ENCODE data around the gene PSMD6. TPM values are rescaled to one million over a fixed set of nuclear protein-coding genes. Genes with fewer than 3 reads are reported as not detected.

PSMD6 gene
- total RNA-seq, 1 donor from 2014 or later = 78.3 TPM

DNA sequence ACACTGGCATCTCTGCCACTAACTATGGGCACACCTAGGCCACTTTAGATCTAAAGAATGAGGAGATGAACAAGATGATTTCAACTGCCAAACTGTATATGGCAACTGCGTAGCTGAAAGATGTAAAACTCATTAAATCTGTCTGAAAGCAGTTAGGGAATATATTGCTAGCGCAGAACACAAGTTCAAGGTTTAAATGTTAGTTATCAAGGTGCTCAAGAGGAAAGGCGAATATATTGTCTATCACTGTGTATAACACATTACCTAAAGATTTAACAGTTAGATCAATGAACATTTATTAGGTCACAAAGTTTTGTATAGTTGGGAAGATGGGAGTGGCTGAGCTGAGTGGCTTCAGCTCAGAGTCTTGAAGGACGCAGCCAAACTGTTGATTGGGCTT is 33.9 kb upstream of the PSMD6 start:
- TF ChIP-seq, protein P1, sequence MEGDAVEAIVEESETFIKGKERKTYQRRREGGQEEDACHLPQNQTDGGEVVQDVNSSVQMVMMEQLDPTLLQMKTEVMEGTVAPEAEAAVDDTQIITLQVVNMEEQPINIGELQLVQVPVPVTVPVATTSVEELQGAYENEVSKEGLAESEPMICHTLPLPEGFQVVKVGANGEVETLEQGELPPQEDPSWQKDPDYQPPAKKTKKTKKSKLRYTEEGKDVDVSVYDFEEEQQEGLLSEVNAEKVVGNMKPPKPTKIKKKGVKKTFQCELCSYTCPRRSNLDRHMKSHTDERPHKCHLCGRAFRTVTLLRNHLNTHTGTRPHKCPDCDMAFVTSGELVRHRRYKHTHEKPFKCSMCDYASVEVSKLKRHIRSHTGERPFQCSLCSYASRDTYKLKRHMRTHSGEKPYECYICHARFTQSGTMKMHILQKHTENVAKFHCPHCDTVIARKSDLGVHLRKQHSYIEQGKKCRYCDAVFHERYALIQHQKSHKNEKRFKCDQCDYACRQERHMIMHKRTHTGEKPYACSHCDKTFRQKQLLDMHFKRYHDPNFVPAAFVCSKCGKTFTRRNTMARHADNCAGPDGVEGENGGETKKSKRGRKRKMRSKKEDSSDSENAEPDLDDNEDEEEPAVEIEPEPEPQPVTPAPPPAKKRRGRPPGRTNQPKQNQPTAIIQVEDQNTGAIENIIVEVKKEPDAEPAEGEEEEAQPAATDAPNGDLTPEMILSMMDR (IDR thresholded peaks at IDR 0.05; ENCODE audit: borderline replicate concordance) = no peak
- H3K4me1 ChIP-seq = peaks cover 16% of the 10 kb centered on the region
- H3K27me3 ChIP-seq (ENCODE audit: low read depth) = no peaks in the 10 kb centered on the region
- intact Hi-C loops (cut with micrococcal nuclease) = no loop called here
- H3K9me3 ChIP-seq (replicated peaks) = no peaks in the 10 kb centered on the region
- H3K36me3 ChIP-seq = no peaks in the 10 kb centered on the region
- H3K27ac ChIP-seq (replicated peaks) = no peak overlapping the region
- no peak for DNase-seq
- no peak overlapping the region for H3K4me3 ChIP-seq

DNA sequence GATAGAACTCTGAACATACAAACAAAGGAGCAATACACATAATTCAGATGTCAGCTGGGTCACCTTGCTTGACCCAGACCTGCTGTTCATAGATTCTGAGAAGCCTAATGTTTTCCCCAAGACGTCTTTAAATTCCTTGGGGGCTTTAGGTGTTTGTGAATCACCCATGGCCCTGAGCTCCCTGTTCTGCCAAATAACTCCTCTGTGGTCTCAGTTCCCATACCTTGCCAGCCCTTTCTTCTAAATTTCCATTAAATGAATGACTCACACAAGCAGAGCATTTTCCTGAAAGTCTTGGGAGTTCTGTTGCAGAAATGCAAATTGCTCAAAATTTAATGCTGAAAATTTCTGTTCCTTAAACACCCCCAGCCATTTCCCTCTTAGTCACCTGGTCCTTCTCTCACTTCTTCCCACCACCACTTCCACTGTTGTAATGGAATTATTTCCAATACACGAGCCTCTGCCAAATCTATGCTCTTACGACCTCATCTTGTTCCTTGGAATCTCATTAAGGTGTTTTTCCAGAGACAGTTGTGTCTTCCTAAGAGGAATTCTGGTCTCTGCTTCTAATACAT is 33.4 kb upstream of the PSMD6 start:
- Histone ChIP-seq H3K9me3 (replicated peaks) (no peaks in the 10 kb centered on the region), H3K4me1 (peaks cover 16% of the 10 kb centered on the region), H3K36me3 (no peaks in the 10 kb centered on the region), H3K27ac (replicated peaks) (no peak overlapping the region), H3K4me3 (no peak overlapping the region), H3K27me3 (ENCODE audit: low read depth) (no peaks in the 10 kb centered on the region)
- intact Hi-C loops (cut with micrococcal nuclease) = no loop called here
- DNase-seq = no peak
- TF ChIP-seq, protein P1 (IDR thresholded peaks at IDR 0.05; ENCODE audit: borderline replicate concordance) = no peak

DNA sequence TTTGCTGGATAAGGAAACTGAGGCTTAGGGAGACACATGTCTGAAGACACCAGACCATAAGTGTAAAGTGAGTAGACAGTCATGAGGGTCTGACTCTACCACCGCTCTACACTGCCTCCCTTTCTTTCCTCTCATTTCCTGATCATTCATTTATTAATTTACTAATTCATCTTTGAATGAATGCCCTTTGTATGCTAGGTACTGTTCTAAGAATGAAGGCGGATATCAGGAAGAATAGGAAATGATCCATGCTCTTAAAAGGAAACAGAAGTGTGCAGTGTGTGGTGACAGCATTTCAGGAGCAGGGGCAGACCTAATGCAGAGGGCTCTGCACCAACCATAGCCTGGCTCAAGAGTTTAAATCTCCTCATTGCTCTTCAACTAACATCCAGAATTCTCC is 31.8 kb upstream of the PSMD6 start:
- Histone ChIP-seq H3K27ac (replicated peaks) (no peak overlapping the region), H3K4me3 (no peak overlapping the region), H3K4me1 (peaks cover 16% of the 10 kb centered on the region), H3K9me3 (replicated peaks) (no peaks in the 10 kb centered on the region), H3K36me3 (no peaks in the 10 kb centered on the region), H3K27me3 (ENCODE audit: low read depth) (no peaks in the 10 kb centered on the region)
- intact Hi-C loops (cut with micrococcal nuclease) = no loop called here
- DNase-seq = no peak
- TF ChIP-seq, protein P1 (IDR thresholded peaks at IDR 0.05; ENCODE audit: borderline replicate concordance) = no peak

DNA sequence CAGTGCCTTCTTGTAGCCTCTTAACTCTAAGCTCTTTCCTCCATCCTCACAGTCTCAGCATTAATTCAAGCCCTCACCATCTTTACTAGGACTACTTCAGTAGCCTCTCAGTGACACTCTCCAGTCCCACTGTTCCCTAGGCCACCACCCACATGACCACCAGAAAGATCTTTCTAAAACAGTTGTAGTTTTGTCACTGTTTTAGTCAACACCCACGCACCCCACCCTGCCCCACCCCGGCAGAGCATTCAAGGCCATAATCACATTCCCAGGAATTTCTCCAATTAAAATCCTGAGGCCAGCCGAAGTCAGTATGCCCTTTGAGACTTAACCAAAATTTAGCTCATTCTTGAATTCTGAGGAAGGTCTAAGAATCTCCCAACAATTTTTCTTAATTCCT is 31.2 kb upstream of the PSMD6 start:
- no peaks in the 10 kb centered on the region for H3K9me3 ChIP-seq (replicated peaks)
- TF ChIP-seq, protein P1 (IDR thresholded peaks at IDR 0.05; ENCODE audit: borderline replicate concordance) = no peak
- H3K27ac ChIP-seq (replicated peaks) = no peak overlapping the region
- no peak for DNase-seq
- H3K4me3 ChIP-seq = no peak overlapping the region
- intact Hi-C loops (cut with micrococcal nuclease) = no loop called here
- H3K27me3 ChIP-seq (ENCODE audit: low read depth) = no peaks in the 10 kb centered on the region
- H3K36me3 ChIP-seq = no peaks in the 10 kb centered on the region
- H3K4me1 ChIP-seq = peaks cover 16% of the 10 kb centered on the region

DNA sequence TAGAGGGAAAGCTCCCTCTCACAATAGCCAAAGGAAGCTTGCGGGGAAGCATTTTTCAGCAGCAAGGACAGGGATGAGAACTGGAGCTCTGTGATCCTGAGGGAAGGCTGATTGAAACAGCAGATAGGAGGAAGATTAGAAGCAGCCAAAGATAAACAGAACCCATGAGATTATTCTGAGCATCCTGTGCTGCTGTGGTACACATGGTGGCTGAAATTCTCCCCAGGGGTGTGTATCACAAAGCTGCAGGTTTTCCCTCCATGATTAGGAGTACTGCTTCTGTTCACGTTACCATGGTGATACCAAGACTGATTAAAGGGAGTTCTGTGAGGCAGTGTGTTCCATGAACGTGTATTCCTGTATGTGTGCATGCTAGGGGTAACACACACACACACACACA is 30.3 kb upstream of the PSMD6 start:
- H3K4me1 ChIP-seq = peaks cover 14% of the 10 kb centered on the region
- no peak for DNase-seq
- H3K27me3 ChIP-seq (ENCODE audit: low read depth) = no peaks in the 10 kb centered on the region
- no peak overlapping the region for H3K27ac ChIP-seq (replicated peaks)
- H3K4me3 ChIP-seq = no peak overlapping the region
- intact Hi-C loops (cut with micrococcal nuclease) = no loop called here
- no peaks in the 10 kb centered on the region for H3K36me3 ChIP-seq
- no peaks in the 10 kb centered on the region for H3K9me3 ChIP-seq (replicated peaks)
- TF ChIP-seq, protein P1 (IDR thresholded peaks at IDR 0.05; ENCODE audit: borderline replicate concordance) = no peak

Data from left ventricle myocardium inferior (tissue), 1 donor.